Muscle layer of colon (tissue), 2 donors: Measurements from ENCODE around the gene KBTBD2.
A peak's percentile ranks its signal among the peaks of the same experiment; 100 is the strongest.
"Not testable (repeated sequence)": the region's sequence is repeated elsewhere in the genome, so short reads cannot be mapped to it uniquely, and the experiment has no call there.

Source experiments
- H3K27ac ChIP-seq: one replicate; pipeline ENCODE4 v1.7.0; 2013; ENCODE audit warnings: low read depth, mild to moderate bottlenecking, low read length, moderate library complexity
- H3K27me3 ChIP-seq, 2 donors: one replicate each; pipeline ENCODE4 v1.7.0; 2013; ENCODE audit warnings: low read length in 2 of 2, mild to moderate bottlenecking in 2 of 2; ENCODE audit not compliant: insufficient read depth in 2 of 2, control insufficient read depth in 1 of 2
- H3K36me3 ChIP-seq: one replicate; pipeline ENCODE4 v1.7.0; 2013; ENCODE audit warnings: mild to moderate bottlenecking, low read length; ENCODE audit not compliant: insufficient read depth
- H3K4me1 ChIP-seq: one replicate; pipeline ENCODE4 v1.7.0; 2013; ENCODE audit warnings: mild to moderate bottlenecking, low read length; ENCODE audit not compliant: insufficient read depth
- H3K4me3 ChIP-seq, 2 donors: one replicate each; pipeline ENCODE4 v1.7.0; 2013; ENCODE audit warnings: low read length in 2 of 2, low read depth in 1 of 2, mild to moderate bottlenecking in 1 of 2, moderate library complexity in 1 of 2
- H3K9ac ChIP-seq: one replicate; pipeline ENCODE4 v1.7.0; 2013; ENCODE audit warnings: low read length
- H3K9me3 ChIP-seq: one replicate; pipeline ENCODE4 v1.7.0; 2013; ENCODE audit warnings: mild to moderate bottlenecking, low read length
- donor health status: abdominal sarcoma.
- donor health status: Adenocarcinoma of cecum.

Gene KBTBD2

GRCh38 chr7:32848655-32849054 is 42.9 kb downstream of the KBTBD2 start:
- H3K36me3 ChIP-seq, H3K9me3 ChIP-seq, H3K9ac ChIP-seq, H3K4me3 ChIP-seq, H3K4me1 ChIP-seq, H3K27me3 ChIP-seq, H3K27ac ChIP-seq: not testable (repeated sequence)

GRCh38 chr7:32846630-32847225 is 44.8 kb downstream of the KBTBD2 start:
- Histone ChIP-seq H3K36me3 (no peaks in the 10 kb centered on the region), H3K9me3 (no peaks in the 10 kb centered on the region), H3K9ac (no peak overlapping the region), H3K4me1 (no peaks in the 10 kb centered on the region), H3K4me3 (peak overlapping the region in 1 of 2 donors; percentile 18), H3K27me3 (no peaks in the 10 kb centered on the region), H3K27ac (no peak overlapping the region)

- not testable (repeated sequence) for H3K27ac ChIP-seq, H3K4me3 ChIP-seq, H3K9ac ChIP-seq, H3K9me3 ChIP-seq, H3K4me1 ChIP-seq, H3K27me3 ChIP-seq, H3K36me3 ChIP-seq
Observed at GRCh38 chr7:32844748-32845147, 46.8 kb downstream of the KBTBD2 start.

DNA sequence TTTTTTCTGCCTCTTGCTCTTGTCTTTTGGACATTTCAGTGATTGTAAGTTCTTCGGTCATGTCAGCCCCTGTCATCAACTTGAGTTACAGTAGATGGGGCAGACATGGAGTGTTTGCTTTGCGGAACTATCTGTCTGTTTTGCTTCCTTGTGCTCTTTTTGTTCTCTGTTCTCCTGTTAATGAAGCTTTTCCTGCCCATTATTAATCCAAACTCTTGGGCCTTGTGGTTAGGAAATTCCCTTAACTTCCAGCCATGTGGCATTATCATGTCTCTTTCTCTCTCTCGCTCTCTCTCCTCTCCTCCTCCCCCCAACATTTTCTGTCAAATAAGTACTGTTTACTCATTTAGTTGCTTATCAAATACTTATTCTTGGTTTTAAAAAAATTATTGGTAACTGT is 47.8 kb downstream of the KBTBD2 start:
- not testable (repeated sequence) for H3K4me3 ChIP-seq, H3K27me3 ChIP-seq, H3K9me3 ChIP-seq, H3K9ac ChIP-seq, H3K27ac ChIP-seq, H3K36me3 ChIP-seq, H3K4me1 ChIP-seq

- H3K36me3 ChIP-seq, H3K4me3 ChIP-seq, H3K9me3 ChIP-seq, H3K27ac ChIP-seq, H3K4me1 ChIP-seq, H3K27me3 ChIP-seq, H3K9ac ChIP-seq: not testable (repeated sequence)
Observed at GRCh38 chr7:32839846-32840245, 51.7 kb downstream of the KBTBD2 start.

GRCh38 chr7:32828996-32829752 is 62.4 kb downstream of the KBTBD2 start:
- H3K4me1 ChIP-seq, H3K36me3 ChIP-seq, H3K27ac ChIP-seq, H3K9me3 ChIP-seq, H3K9ac ChIP-seq, H3K4me3 ChIP-seq, H3K27me3 ChIP-seq: not testable (repeated sequence)
